ENCODE results near the gene MCM9.

The MCM9 gene

DNA sequence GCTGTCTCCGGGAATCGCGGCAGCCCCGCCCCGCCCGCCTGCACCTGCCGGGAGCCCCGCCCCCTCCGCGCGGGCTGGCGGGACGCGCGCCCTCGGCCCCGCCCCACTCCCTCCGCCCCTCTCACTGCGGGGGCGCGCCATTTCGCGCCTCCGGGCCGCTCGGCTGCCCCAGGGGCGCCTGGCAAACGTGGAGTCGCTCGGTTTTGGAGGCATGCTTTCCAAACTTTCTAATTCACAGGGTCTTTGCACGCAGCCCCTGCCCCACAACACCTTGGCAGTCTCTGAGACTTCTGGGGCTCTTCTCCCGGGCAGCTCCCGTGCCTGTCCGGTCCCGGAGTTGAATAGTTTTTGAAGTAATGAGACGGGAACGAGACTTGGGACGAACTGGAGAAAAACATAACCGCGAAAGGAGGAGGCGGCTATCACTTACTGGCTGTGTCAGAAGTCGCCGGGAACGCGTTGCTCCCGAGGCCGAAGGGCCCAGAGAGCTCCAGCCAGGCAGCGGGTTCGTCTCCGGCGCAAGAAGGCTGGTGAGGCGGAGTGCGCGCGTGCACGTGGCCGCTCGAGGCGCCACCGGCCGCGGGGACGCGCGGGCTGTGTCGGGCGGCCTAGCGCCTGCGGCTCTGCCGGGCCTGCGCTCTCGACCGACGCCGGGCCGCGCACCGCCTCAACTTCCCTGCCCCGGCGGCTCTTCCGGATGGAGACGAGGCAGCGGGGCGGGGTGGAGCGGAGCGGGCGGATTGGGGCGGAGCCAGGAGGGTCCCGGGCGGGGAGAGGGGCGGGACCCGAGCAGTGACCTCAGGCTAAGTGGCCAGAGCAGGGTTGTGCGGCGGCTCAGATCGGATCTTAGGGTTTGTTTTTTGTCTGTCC, at the start of gene MCM9:
Gene MCM9, minus strand, starts transcription at position 699 of the 870 bp plus-strand sequence. CDS start 3,436 bp downstream, outside the sequence.
- DNase-seq (ENCODE audit: low spot score), result peak; percentile 94

DNA sequence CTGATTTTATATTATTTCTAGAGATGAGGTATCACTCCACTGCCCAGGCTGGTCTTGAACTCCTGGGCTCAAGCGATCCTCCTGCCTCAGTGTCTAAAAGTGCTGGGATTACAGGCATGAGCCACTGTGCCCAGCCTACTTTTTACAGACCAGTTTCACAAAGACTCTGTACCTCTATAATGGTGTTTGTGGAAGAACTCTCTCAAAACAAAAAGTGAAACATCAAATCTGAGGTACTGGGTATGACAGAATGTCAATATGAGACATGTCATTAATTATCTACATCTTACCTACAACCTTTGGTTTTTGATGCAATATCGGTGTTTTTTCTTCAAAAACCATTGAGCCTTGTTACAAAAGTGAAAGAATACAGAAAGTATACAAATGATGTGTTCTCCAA, 49.4 kb upstream of the MCM9 start:
- DNase-seq (ENCODE audit: low spot score), result no peak

DNA sequence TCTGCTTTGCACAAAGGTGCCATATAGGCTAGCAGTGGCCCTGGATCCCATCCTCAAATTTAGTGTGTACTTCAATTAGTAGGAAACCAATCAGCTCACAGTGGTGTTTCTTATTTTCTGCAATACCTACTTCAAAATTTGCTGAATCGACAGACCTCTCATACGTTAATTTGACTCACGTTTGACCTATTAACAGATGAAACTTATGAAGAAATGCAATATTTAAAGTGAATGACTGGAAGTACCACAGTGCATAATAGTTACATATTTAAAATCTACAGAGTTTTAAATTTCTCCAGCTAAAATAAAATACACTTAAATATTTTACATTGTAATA, 47.6 kb upstream of the MCM9 start:
- DNase-seq (ENCODE audit: low spot score), result no peak

DNA sequence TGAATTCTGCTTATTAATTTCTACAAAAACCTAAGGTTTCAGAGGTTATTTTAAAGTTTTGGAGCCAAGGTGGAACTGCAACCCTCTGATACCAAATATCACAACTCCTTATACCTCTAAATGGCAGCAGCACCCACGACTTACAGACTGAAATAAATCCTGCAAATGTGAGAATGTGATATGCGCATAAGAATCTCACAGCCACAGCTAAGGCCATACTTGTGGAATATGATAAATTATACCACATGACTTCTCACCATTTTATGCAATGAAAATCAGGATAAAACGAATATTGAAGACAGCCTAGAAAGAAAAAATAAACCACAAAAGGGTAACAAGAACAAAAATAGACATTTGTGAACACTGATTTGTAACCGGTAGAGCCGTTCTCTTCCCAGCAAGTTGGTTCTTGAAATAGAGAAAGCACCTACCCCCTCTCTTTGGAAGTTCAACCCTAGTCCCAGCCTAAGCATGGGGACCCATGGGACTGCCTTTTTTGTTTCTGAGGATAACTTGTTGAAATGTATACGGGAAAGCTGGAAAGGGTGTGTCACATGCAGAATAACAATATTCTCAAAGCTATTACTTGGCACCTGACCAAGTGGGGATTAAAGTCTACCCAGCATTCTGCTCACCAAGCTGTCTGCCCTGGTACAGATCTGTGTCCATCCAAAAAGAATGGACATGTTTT, 47.1 kb upstream of the MCM9 start:
- DNase-seq (ENCODE audit: low spot score), result no peak

DNA sequence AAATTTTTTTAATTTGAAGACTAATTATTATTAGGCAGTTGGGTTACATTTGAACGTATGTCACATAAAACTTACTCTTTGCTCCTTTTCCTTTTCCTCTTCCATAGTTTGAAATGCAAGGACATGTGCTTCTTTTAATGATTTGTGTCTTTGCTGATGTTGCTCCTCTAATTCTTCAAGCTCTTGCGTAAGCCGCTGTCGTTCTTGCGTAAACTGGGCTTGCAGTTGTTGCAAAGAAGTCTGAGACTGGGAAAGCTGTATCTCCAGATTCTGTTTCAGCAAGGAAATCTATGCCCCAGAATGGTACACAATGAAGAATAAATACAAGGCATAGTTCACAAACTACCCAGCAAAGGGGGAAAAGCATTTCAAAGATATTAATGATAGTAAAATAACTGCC, 45.1 kb upstream of the MCM9 start:
- no peak for DNase-seq (ENCODE audit: low spot score)

DNA sequence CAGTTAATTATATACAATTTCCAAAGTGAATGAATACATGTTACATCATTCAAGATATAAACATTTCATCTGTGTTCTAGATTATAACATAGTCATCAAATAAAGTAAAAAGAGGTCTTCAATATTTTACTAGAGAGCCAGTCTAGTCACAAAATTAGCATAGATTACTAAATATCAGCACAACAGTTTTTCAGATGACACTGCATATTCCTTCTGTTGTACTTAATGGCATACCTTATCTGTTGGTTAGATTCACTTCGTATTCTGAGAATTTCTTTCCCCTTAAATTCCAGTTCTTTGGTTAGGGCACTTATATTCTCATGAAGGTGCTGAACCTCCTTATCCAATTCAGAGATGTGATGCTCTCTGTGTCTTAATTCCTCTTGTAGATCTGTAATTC, 39.8 kb upstream of the MCM9 start:
- no peak for DNase-seq (ENCODE audit: low spot score)

DNA sequence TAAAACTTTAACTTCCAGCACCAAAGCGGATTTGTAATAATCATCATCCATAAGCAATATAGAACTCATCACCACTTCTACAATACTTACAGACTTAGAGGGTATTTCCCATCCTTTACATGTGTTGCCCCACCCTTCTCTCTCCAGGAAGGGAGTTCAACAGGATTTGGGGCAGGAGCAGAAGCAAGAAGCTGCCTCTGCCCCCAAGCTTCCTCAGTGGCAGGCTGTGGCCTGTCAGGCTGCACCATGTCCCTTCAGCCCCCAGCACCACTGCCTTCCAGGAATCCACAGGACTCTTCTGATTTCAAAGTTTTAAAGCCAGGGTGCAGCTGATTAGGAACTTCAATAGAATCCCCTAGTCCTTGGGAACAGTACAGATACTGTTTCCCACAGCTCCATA, 36.7 kb upstream of the MCM9 start:
- no peak for DNase-seq (ENCODE audit: low spot score)

DNA sequence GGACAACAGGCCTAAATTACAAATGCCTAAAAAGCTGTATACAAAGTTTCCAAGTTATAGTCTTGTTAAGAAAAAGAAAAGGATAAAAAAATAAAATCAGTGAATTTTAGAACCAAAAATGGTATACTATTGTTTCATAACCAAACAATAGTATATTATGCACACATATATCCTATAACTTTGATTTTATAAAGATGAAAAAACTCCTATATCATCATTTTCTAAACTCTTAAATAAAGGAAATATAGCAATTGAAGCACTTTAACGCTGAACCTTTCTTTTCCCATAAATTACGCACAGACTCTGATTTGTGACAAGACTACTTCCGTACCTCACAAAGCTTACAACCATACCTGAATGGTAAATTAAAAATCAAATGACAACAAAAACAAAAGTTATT, 35.9 kb upstream of the MCM9 start:
- DNase-seq (ENCODE audit: low spot score), result no peak

DNA sequence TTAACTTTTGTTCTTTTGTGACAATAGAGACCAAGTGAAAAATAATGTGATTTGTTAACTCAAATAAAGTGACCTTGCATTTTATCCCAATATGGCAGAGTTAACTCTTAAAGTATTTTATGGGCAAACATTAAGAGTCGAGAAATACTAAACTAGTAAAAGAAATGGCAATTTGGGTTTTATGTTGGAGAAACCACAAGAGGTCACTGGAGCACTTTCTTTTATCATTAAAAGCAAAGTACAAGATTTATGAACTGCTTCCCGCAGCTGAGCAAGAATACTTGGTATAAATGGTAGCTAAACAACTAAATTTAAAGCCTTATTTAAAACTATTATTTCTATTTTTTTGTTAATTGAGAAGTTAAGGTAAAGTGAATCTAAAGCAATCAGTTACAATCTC, 33.5 kb upstream of the MCM9 start:
- DNase-seq (ENCODE audit: low spot score), result peak; percentile 4

DNA sequence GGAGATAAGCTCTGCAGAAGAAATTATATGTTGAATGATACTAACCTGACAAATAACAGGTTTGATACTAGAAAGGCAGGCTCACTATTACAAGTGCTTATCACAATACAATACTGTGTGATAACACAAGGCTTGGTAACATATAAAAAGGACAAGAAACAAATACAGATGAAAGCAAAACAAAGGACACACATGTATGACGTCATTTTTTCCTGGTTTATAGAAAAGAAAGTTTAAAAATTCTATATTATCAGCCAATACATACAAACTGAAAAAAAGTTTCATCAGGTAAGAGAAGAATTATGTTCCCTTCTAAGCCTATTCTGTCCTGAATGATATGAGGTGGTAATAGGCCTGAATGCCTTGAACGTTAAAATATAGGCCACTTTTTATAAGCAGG, 32.3 kb upstream of the MCM9 start:
- no peak for DNase-seq (ENCODE audit: low spot score)

DNA sequence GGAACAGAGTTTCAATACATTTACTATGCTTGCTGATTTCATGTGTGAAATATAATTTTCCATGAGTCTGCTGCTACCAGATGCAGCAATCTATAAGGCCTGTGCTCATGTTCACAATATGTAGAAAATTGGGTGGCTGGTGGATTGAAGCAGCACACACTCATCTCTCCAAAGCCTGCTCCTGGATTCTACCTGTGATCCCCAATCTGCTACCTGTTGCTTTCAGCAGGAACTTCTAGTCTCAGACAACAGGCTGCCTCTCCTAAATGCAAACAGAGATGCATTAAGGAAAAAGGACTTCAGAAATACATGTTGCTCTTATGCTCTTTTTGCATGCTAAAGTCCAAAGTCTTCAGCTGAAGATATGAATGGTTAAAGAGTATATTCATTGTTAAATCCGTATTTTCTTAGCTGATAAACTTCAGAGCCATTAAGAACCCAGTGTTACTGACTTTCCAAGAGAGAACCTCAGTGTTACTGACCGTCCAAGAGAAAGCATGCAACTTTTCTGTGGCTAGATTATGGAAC, 30.9 kb upstream of the MCM9 start:
- no peak for DNase-seq (ENCODE audit: low spot score)

DNA sequence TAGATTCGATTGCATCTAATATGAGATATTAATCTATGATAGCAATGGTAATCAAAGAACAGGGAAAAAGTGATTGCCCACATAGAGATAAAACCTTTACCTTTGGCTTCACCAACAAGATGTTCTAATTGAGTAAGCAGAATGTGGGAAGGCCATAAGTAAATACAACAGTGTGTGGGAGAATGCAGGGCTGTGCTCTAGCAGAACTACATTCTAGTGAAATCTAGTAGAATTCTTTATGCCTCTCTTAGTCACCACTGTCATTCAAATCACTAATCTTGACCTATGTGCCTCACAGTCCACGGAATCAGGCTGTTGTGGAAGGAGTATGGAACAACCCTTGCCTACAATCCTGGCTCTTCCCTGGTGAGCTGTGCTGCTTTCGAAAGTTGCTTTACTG, 30.4 kb upstream of the MCM9 start:
- DNase-seq (ENCODE audit: low spot score), result no peak

DNA sequence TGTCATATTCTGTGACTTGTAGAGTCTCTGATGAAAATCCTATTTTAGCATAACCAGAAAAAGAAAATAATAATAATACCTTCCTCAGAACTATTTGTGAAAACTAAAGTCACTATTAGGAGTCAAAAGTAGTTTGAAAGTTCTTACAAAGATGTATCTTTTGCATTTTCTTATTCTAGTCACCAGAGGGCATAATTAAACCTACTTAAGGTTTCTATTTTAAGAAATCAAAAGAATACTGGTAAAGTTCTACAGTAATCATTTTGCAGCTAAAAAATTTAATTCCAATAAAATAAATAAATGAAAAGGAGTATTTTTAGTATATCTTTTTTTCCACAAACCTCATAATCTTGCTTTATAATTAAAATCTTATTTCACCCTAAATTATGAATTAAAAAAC, 28.0 kb upstream of the MCM9 start:
- peak; percentile 13 for DNase-seq (ENCODE audit: low spot score)

DNA sequence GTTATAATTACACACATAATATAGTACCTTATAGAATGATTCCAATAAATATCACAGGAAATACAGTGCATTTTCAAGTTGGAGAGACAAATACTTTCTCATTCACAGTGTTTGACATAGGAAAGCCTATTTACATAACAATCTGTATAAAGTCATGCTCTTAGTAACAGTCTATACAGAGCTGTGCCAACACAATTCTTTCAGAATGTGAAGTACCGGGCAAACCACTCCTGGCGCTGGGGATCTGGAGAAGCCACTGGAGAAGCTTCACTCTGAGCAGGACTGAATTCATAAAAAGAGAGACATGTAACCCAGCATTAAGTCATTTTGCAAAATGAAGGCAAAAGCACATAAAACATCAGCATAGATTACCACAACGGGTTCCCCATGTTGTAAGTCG, 24.9 kb upstream of the MCM9 start:
- no peak for DNase-seq (ENCODE audit: low spot score)

DNA sequence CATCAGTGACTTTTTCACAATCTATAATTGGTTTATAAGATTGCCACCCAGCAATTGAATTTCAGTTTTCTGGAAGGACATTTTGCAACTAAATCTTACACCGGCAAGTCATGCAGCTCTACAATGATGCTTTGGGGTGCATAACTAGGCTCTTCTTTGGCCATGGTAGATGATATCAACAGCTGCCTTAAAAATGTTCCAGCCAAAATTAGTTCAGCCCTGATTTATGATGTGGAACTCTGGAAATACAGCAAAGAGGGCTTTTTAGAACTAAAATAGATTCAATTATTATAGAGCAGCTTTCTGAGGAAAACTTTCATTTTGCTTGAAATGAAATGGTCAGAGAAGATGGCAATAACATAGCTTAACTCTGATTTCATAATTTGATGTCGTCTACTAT, 18.4 kb upstream of the MCM9 start:
- no peak for DNase-seq (ENCODE audit: low spot score)

DNA sequence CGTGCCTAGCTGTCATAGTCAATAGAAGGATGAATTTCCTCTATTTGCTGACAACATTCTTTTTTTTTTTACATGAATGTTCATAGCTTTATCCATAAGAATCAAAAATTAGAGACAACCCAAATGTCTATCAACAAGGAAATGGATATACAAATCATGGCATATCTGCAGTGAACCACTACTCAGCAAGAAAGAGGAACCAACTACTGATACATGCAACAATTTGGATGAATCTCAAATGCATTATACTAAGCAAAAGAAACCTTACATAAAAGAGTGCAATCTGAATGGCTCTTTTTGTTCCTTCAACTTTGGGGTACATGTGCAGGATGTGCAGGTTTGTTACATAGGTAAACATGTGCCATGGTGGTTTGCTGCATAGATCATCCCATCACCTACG, 17.7 kb upstream of the MCM9 start:
- no peak for DNase-seq (ENCODE audit: low spot score)

DNA sequence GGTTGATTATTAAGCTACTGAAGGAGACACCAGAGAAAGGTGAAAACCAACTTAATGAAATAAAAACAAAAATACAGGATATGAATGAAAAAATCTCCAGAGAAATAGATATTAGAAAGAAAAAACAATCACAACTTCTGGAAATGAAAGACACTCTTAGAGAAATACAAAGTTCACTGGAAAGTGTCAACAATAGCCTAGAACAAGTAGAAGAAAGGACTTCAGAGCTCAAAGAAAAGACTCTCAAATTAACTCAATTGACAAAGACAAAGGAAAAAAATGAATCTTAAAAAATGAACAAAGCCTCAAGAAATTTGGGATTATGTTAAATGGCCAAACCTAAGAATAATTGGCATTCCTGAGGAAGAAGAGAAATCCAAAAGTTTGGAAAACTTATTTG, 10.3 kb upstream of the MCM9 start:
- no peak for DNase-seq (ENCODE audit: low spot score)

DNA sequence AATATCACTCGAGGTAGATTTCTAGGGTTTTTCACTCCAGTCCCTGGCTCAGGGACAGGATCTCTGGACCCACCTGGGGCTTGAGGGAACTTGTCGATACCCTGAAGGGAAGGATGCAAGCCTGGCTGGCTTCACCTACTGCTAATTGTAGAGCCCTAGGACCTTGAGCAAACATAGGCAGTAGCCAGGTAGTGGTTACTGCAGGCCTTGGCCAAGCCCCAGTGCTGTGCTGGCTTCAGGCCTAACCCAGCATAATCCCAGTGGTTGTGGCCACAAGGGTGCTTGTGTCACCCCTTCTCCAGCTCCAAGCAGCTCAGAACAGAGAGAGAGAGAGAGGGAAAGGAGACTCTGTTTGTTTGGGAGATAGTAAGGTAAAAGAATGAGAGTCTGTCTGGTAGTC, 5.8 kb upstream of the MCM9 start:
- no peak for DNase-seq (ENCODE audit: low spot score)

DNA sequence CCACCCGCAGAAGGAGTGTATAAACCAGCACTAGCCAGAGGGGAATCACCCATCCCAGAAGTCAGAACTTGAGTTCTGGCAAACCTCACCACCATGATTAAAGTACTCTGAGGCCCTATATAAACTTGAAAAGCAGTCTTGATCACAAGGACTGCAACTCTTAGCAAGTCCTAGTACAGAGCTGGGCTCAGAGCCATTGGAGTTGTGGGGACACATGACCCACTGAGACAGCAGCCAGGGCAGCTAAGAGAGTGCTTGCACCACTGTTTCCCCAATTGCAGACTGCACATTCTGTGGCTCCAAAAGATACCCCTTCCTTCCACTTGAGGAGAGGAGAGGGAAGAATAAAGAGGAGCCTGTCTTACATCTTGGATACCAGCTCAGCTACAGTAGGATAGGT, 4.7 kb upstream of the MCM9 start:
- DNase-seq (ENCODE audit: low spot score), result no peak

DNA sequence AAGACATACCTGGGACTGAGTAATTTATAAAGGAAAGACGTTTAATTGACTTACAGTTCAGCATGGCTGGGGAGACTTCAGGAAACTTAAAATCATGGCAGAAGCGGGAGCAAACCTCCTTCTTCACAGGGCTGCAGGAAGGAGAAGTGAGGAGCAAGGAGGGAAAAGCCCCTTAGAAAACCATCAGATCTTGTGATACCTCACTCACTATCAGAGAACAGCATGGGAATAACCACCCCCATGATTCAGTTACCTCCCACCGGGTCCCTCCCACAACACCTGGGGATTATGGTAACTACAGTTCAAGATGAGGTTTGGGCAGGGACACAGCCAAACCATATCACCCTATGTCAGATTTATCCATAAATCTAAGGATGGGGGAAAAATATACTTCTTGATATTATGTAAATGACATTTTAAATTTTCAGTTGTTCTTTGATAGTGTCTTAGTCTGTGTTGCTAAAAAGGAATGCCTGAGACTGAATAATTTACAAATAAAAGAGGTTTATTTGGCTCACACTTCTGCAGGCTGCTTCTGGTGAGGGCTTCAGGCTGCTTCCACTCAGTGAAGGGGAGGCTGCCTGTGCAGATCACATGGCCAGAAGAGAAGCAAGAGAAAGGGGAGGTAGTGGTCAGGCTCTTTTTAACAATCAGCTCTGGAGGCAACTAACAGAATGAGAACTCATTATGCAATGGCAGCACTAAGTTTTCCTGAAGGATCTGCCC, 1.2 kb upstream of the MCM9 start:
- DNase-seq (ENCODE audit: low spot score), result no peak

DNA sequence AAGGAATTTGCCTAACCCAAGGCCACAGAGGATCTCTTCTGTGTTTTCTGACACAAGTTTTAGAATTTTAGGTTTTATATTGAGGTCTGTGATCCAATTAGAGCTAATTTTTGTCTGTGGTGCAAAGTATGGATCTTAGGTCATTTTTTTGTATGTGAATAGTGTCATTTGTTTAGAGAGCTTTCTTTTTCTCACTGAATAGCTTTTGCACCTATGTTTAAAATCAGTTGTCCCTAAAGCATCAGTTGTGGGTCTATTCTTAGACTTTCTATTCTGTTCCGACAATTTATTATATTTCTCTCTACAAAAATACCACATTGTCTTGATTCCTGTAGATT, 341 bp upstream of the MCM9 start:
- DNase-seq (ENCODE audit: low spot score), result no peak

DNA sequence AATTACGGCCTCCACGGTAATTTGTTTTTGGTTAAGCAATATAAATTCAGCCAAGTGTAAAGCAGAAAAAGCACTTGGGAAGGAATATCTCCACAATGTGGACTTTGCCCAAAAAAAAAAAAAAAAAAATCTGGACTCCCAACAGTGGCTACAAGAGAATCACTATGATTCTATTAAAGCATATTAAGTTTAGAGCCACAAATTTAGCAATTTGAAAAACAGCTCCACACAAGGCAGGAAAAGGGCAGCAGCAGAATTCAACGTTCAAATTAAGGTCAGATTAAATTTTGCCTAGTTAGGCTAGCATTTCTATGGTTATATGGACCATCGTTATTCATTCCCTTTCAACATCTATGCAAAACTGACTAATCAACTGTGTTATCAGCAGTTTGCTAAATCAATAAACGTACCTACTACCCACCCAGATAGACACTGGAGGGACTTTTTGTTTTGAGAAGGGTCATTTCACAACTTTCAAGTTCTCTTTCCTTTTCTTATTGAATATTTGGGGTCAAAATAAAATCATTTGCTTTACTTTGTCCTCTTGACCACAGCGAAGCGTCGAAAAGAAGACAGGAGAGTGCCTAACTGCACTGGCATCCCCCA, 1.0 kb downstream of the MCM9 start:
- no peak for DNase-seq (ENCODE audit: low spot score)

DNA sequence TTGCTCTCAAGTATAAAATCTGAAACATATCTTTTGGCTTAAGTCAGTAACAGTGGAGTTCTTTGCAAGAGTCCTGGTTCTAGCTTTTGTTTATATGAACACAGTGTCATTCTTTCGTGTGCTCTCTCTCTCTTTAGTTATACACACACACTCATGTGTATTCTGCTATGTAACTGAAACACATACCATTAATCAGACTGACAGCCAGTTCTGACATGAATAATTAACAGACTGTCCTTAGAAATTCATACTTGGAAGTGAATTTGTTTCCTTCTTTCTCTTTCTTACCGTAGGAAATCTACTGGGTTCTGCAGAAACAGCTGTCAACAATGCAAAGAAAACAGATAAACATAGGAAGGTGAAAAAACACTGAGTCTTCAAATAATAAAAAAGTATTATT, 2.5 kb downstream of the MCM9 start:
- DNase-seq (ENCODE audit: low spot score), result no peak
